ENCODE measurements around the gene UBALD1. TPM values are rescaled to one million over a fixed set of nuclear protein-coding genes. Genes with fewer than 3 reads are reported as not detected.

UBALD1 gene
- total and polyA plus RNA-seq, 12 donors: 14.7 to 39.4 (median 20.4) TPM

DNA sequence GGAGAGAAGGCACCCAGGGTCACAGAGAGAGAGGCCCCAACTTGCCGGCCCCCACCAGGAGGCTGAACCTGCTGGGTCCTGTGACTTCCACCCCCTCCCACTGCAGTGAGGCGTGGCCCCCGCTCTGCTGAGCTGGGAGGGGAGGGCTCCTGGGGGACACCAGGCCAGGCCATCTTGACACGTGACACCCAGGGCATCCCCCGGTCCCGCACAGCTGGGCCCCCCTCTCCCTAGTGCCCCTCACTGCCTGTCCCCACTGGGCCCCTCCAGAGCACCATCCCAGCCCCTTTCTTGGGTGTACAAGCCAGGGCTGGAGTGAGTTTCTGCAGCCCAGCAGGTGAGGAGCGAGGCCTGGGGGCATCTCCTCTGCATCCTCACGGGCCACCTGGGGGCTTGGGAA is 12.4 kb downstream of the UBALD1 start:
- TF ChIP-seq, protein P1, sequence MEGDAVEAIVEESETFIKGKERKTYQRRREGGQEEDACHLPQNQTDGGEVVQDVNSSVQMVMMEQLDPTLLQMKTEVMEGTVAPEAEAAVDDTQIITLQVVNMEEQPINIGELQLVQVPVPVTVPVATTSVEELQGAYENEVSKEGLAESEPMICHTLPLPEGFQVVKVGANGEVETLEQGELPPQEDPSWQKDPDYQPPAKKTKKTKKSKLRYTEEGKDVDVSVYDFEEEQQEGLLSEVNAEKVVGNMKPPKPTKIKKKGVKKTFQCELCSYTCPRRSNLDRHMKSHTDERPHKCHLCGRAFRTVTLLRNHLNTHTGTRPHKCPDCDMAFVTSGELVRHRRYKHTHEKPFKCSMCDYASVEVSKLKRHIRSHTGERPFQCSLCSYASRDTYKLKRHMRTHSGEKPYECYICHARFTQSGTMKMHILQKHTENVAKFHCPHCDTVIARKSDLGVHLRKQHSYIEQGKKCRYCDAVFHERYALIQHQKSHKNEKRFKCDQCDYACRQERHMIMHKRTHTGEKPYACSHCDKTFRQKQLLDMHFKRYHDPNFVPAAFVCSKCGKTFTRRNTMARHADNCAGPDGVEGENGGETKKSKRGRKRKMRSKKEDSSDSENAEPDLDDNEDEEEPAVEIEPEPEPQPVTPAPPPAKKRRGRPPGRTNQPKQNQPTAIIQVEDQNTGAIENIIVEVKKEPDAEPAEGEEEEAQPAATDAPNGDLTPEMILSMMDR (IDR thresholded peaks at IDR 0.05): no peak
- H3K9me3 ChIP-seq: no peaks in the 10 kb centered on the region
- intact Hi-C loops (cut with DNase I): no loop called here
- H3K4me3 ChIP-seq: no peak overlapping the region
- ATAC-seq: peak in 1 of 8 donors; percentile 21
- no peak for DNase-seq
- 54 to 75% methylated on average over 7 to 8 of the region's 8 CpGs for WGBS, 2 donors
- peaks cover 0 to 22% (median 3%) of the 10 kb centered on the region in 9 donors for H3K4me1 ChIP-seq
- H3K36me3 ChIP-seq: peaks cover 0 to 6% (median 0%) of the 10 kb centered on the region in 9 donors
- H3K27ac ChIP-seq: no peak overlapping the region
- peaks cover 0 to 9% (median 0%) of the 10 kb centered on the region in 7 donors for H3K27me3 ChIP-seq

DNA sequence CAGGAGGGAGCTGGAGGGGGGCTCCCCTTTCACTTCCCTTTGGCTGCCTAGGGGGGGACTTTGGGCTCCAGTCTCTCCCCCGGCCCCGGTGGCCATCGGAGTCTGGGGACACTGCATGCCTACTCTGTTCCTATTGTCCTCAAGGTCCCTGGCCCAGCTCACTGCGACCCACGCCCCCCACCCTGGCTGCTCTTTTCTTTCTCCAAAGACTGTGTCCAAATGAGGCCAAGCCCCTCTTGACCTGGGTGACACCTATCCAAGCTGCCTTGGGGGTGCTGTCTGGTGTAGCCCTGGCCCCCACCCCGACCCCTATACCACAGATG is 12.9 kb downstream of the UBALD1 start:
- intact Hi-C loops (cut with DNase I): no loop called here
- 73 to 79% methylated on average over 6 of the region's 6 CpGs for WGBS, 2 donors

DNA sequence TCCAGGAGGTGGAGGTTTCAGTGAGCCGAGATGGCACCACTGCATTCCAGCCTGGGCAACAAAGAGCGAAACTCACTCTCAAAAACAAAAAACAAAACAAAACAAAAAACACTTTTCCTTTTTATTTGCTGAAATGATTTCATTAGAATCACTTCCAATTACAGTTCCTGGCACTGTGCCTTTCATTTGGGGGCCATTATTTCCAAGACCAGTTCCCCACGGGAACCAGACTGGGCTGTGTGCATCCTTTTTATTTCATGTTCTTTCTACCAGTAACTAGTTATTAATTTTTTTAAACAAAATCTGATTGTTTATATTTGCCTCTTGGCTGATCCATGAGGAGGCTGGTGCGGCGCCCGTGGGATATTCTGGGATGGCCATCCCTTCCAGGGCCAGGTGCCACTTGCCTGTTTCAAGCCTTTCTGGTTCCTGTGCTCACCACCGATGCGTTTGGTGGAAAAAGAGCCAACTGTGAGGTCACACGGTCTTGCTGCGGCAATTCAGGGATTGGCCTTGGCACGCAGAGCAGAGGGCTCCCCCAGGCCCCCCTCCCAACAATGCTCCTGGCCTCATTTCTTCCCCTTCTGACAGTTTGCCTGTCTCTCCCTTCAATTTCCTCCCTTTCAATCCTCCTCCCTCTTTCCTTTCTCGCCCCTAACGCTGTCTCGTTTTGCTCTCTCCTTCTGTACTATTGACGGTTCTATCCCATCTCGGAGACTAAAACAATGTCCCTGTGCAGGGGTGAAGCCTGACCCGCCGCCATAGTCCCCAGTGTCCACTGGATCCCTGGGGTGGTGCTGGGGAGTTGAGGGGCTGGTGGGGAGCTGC is 13.4 kb downstream of the UBALD1 start:
- DNase-seq: no peak
- Histone ChIP-seq H3K4me1 (peaks cover 0 to 22% (median 3%) of the 10 kb centered on the region in 9 donors), H3K36me3 (no peaks in the 10 kb centered on the region), H3K4me3 (no peak overlapping the region), H3K9me3 (no peaks in the 10 kb centered on the region), H3K27me3 (peaks cover 0 to 9% (median 0%) of the 10 kb centered on the region in 7 donors), H3K27ac (no peak overlapping the region)
- intact Hi-C loops (cut with DNase I): no loop called here
- peak in 5 of 8 donors; percentile 4 to 49 (median 16) for ATAC-seq
- WGBS, 2 donors: 36 to 44% methylated on average over 18 of the region's 18 CpGs
- TF ChIP-seq, protein P1 (IDR thresholded peaks at IDR 0.05): no peak

More for the DNA sequence above, 12.9 kb downstream of the UBALD1 start:
- Histone ChIP-seq H3K36me3 (peaks cover 0 to 2% (median 0%) of the 10 kb centered on the region in 9 donors), H3K27ac (no peak overlapping the region), H3K27me3 (peaks cover 0 to 9% (median 0%) of the 10 kb centered on the region in 7 donors), H3K9me3 (no peaks in the 10 kb centered on the region), H3K4me1 (peaks cover 0 to 22% (median 3%) of the 10 kb centered on the region in 9 donors), H3K4me3 (no peak overlapping the region)
- TF ChIP-seq, protein P1 (IDR thresholded peaks at IDR 0.05): no peak
- ATAC-seq (peak in 2 of 8 donors; percentile 3 to 6), DNase-seq (no peak)

DNA sequence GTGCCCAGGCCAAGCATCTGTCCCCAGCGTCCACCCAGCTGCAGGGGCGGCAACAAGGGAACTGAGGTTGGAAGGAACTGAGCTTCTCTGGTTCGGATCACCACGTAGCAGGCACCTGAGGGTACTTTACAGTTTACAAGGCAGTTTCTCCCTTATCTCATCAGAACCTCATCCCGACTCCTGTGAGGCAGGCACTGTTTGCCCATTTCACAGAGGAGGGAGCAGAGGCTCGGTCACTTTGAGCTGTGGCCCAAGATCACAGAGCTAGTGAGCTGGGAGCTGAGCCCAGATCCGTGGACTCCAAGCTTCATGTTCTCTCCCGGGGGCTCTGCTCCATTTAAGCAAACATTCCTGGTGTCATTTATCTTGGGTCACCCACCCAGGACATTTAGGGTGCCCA is 15.1 kb downstream of the UBALD1 start:
- 78 to 84% methylated on average over 8 of the region's 8 CpGs for WGBS, 2 donors
- H3K4me3 ChIP-seq: no peak overlapping the region
- TF ChIP-seq, protein P1 (IDR thresholded peaks at IDR 0.05): no peak
- no peaks in the 10 kb centered on the region for H3K9me3 ChIP-seq
- DNase-seq (no peak), ATAC-seq (no peak)
- H3K4me1 ChIP-seq: peaks cover 0 to 17% (median 3%) of the 10 kb centered on the region in 9 donors
- intact Hi-C loops (cut with DNase I): no loop called here
- H3K36me3 ChIP-seq: no peaks in the 10 kb centered on the region
- no peak overlapping the region for H3K27ac ChIP-seq
- H3K27me3 ChIP-seq: peaks cover 0 to 9% (median 0%) of the 10 kb centered on the region in 7 donors
